ENCODE data around the gene PCCB. TPM values are rescaled to one million over a fixed set of nuclear protein-coding genes. Genes with fewer than 3 reads are reported as not detected.
A peak's percentile ranks its signal among the peaks of the same experiment; 100 is the strongest.

PCCB gene
- total and polyA plus RNA-seq, 2 of the 8 experiments (the other 6 are each of a cell fraction or from before 2014, with no cell fraction given), result 56.7 to 84.4 TPM

GRCh38 chr3:136236109-136236508 lies 14.0 kb upstream of the PCCB start:
- 0 out of 2 replicates have a peak overlapping the region, but pooled peaks have one; percentile 14 for H2AFZ ChIP-seq (ENCODE audit: low read length)
- 0 out of 4 replicates have a peak overlapping the region, but pooled peaks of 1 of the 2 experiments have one; percentile 9 for H3K4me2 ChIP-seq (ENCODE audit: insufficient read depth in 1 of 2, low read depth in 2 of 2, low read length in 2 of 2)
- H3K4me3 ChIP-seq (ENCODE audit: extremely low read depth in 1 of 4, insufficient read depth in 2 of 4, low read depth in 3 of 4, low read length in 4 of 4), result no peak overlapping the region
- CTCF ChIA-PET (ENCODE audit: partially characterized antibody), result no interaction called here
- TF ChIP-seq TEAD4 (IDR thresholded peaks at IDR 0.05; ENCODE audit: low read depth, low read length), result 0 out of 2 replicates have a peak, but pooled peaks have one; percentile 30
- TF ChIP-seq MAX (IDR thresholded peaks at IDR 0.05), result no peak
- H3K4me1 ChIP-seq (replicated peaks in 1 of 4; ENCODE audit: control insufficient read depth in 3 of 4, insufficient read depth in 4 of 4, low read length in 3 of 4), result peaks cover 0 to 6% (median 3%) of the 10 kb centered on the region in 4 experiments; a peak in 4 of 7 replicates
- H3K14ac ChIP-seq (ENCODE audit: insufficient read length), result no peak overlapping the region
- no peak overlapping the region for H3K18ac ChIP-seq (ENCODE audit: extremely low read depth, low read length)
- H3K9me3 ChIP-seq (ENCODE audit: insufficient read depth in 2 of 2, low read depth in 1 of 2, low read length in 1 of 2), result no peaks in the 10 kb centered on the region; a peak in 1 of 4 replicates
- no peak overlapping the region for H3K23ac ChIP-seq (ENCODE audit: insufficient read length)
- H3K56ac ChIP-seq (replicated peaks; ENCODE audit: insufficient read length, low read depth, low read length), result no peak overlapping the region
- DNase-seq (ENCODE audit: low read depth in 1 of 2, low spot score in 2 of 2), result no peak
- H3K27me3 ChIP-seq (replicated peaks in 1 of 4; ENCODE audit: control insufficient read depth in 3 of 4, extremely low read depth in 1 of 4, insufficient read depth in 3 of 4, low read length in 3 of 4), result peaks cover 0 to 15% (median 3%) of the 10 kb centered on the region in 4 experiments; a peak in 5 of 7 replicates
- H2BK12ac ChIP-seq (ENCODE audit: low read depth, low read length), result no peak overlapping the region
- no peak overlapping the region for H4K5ac ChIP-seq (ENCODE audit: insufficient read length, low read depth, low read length)
- WGBS, 2 experiments (ENCODE audit: extremely low coverage in 1 of 2, insufficient coverage in 1 of 2, insufficient read length in 1 of 2, insufficient replicate concordance in 2 of 2, low coverage in 1 of 2, low lambda C conversion rate in 2 of 2, missing lambda C conversion rate in 1 of 2), result 59% methylated on average over 2 of the region's 2 CpGs; no CpG with 5 or more reads in 1 of the 2 experiments
- H3K79me2 ChIP-seq (ENCODE audit: control insufficient read depth in 1 of 2, insufficient read depth in 2 of 2, low read length in 2 of 2), result no peaks in the 10 kb centered on the region
- no peak overlapping the region for H2BK20ac ChIP-seq (ENCODE audit: low read length)
- no peaks in the 10 kb centered on the region; the same call in 1 of the 2 replicates for H3K23me2 ChIP-seq (ENCODE audit: low read depth, low read length)
- POLR2A ChIA-PET (ENCODE audit: partially characterized antibody), result interaction anchor here (3.0 kb wide), 1 partner anchor 40 kb away, joined by 10 read pairs; the partner anchor contains the start of gene MSL2
- no peak overlapping the region for H3K9ac ChIP-seq (replicated peaks in 1 of 4; ENCODE audit: extremely low read depth in 1 of 4, low read depth in 3 of 4, low read length in 3 of 4)
- no peak overlapping the region for H2AK5ac ChIP-seq (ENCODE audit: low read depth, low read length)
- H3K36me3 ChIP-seq (ENCODE audit: control insufficient read depth in 2 of 4, insufficient read depth in 4 of 4, low read length in 3 of 4), result no peaks in the 10 kb centered on the region
- peaks cover 0 to 2% of the 10 kb centered on the region in 2 experiments for H4K20me1 ChIP-seq (replicated peaks in 1 of 2; ENCODE audit: control insufficient read depth in 1 of 2, insufficient read depth in 2 of 2, low read length in 2 of 2)
- H2BK120ac ChIP-seq (replicated peaks; ENCODE audit: low read depth, low read length), result no peak overlapping the region
- no peak overlapping the region for H2BK5ac ChIP-seq (ENCODE audit: low read depth, low read length)
- no peak overlapping the region for H3K4ac ChIP-seq (replicated peaks; ENCODE audit: insufficient read length, low read depth, low read length)
- H3K79me1 ChIP-seq (ENCODE audit: low read depth, low read length), result no peaks in the 10 kb centered on the region
- no peak overlapping the region for H3K27ac ChIP-seq (ENCODE audit: low read depth, low read length)
- H4K8ac ChIP-seq (ENCODE audit: extremely low read depth, insufficient read depth, low read length), result no peak overlapping the region
- no peak overlapping the region for H2BK15ac ChIP-seq (ENCODE audit: low read length)
- H4K91ac ChIP-seq (replicated peaks; ENCODE audit: insufficient read length, low read length), result no peak overlapping the region
- no peak for FAIRE-seq
